HEK293 (cell line): ENCODE measurements around the gene EPHB1.

Experiments
- CTCF ChIP-seq: fragments of 450-650 bp; formaldehyde crosslinking; IDR thresholded peaks from 2 replicates; pipeline ENCODE4 v1.5.1; 2016; ENCODE audit warnings: missing biosample characterization, missing genetic modification characterization
- HOXD13 ChIP-seq: sonication (generic); formaldehyde crosslinking; IDR thresholded peaks from 2 replicates; pipeline ENCODE4 v1.8.0; 2022; ENCODE audit warnings: missing genetic modification reagents, borderline replicate concordance
- ZBTB1 ChIP-seq: fragments of 450-650 bp; formaldehyde crosslinking; IDR thresholded peaks from 2 replicates; pipeline ENCODE4 v1.5.1; 2016; ENCODE audit warnings: missing biosample characterization, missing genetic modification characterization
- ZBTB11 ChIP-seq: fragments of 450-650 bp; formaldehyde crosslinking; conservative IDR thresholded peaks from 2 replicates; pipeline ENCODE4 v1.5.1; 2016; ENCODE audit warnings: low read depth, missing biosample characterization, missing genetic modification characterization
- TF ChIP-seq, protein P1 (sequence below): fragments of 450-650 bp; formaldehyde crosslinking; IDR thresholded peaks from 2 replicates; pipeline ENCODE4 v1.5.1; 2016; ENCODE audit warnings: missing biosample characterization, missing genetic modification characterization

GRCh38 chr3:135013206-135013605, 218.1 kb downstream of the EPHB1 start:
- TF ChIP-seq CTCF (tag by site-specific recombination), result no peak
- TF ChIP-seq ZBTB1 (tag by site-specific recombination), result no peak
- no peak for TF ChIP-seq ZBTB11
- TF ChIP-seq, protein P1, sequence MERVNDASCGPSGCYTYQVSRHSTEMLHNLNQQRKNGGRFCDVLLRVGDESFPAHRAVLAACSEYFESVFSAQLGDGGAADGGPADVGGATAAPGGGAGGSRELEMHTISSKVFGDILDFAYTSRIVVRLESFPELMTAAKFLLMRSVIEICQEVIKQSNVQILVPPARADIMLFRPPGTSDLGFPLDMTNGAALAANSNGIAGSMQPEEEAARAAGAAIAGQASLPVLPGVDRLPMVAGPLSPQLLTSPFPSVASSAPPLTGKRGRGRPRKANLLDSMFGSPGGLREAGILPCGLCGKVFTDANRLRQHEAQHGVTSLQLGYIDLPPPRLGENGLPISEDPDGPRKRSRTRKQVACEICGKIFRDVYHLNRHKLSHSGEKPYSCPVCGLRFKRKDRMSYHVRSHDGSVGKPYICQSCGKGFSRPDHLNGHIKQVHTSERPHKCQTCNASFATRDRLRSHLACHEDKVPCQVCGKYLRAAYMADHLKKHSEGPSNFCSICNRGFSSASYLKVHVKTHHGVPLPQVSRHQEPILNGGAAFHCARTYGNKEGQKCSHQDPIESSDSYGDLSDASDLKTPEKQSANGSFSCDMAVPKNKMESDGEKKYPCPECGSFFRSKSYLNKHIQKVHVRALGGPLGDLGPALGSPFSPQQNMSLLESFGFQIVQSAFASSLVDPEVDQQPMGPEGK (tag by site-specific recombination), result no peak
- no peak for TF ChIP-seq HOXD13
